HepG2 (cell line): Measurements from ENCODE around the gene TBC1D2B. TPM values are rescaled to one million over a fixed set of nuclear protein-coding genes. Genes with fewer than 3 reads are reported as not detected.

Source experiments
- GATAD2A ChIP-seq: IDR thresholded peaks from 2 replicates; pipeline ENCODE4 v1.6.1; 2016
- KLF9 ChIP-seq: IDR thresholded peaks from 2 replicates; pipeline ENCODE4 v1.6.1; 2016; ENCODE audit warnings: low read depth
- MAFK ChIP-seq, 2 experiments: IDR thresholded peaks in 1 of 2; conservative IDR thresholded peaks in 1 of 2; 2 replicates each; pipeline ENCODE4 v1.6.1; 2011; ENCODE audit warnings: improper control_type of control experiment in 2 of 2, low read length in 2 of 2
- MIER3 ChIP-seq: IDR thresholded peaks from 2 replicates; pipeline ENCODE4 v1.6.1; 2016; ENCODE audit warnings: missing compliant biosample characterization, borderline replicate concordance
- MTF1 ChIP-seq: sonication (generic); formaldehyde crosslinking; IDR thresholded peaks from 2 replicates; pipeline ENCODE4 v1.5.0; 2020; ENCODE audit warnings: missing genetic modification reagents
- PPARG ChIP-seq: conservative IDR thresholded peaks from 2 replicates; pipeline ENCODE4 v1.6.1; 2016; ENCODE audit warnings: missing biosample characterization, missing genetic modification reagents
- ZNF260 ChIP-seq: sonication (generic); formaldehyde crosslinking; IDR thresholded peaks from 2 replicates; pipeline ENCODE4 v1.4.0; 2020; ENCODE audit warnings: missing genetic modification reagents, low read depth, mild to moderate bottlenecking, borderline replicate concordance
- ZNF33A ChIP-seq: sonication (generic); formaldehyde crosslinking; IDR thresholded peaks from 2 replicates; pipeline ENCODE4 v1.5.1; 2020; ENCODE audit warnings: missing genetic modification reagents, mild to moderate bottlenecking, moderate library complexity, borderline replicate concordance
- ZNF644 ChIP-seq: IDR thresholded peaks from 2 replicates; pipeline ENCODE4 v1.6.1; 2016; ENCODE audit warnings: low read depth
- ZNF773 ChIP-seq: sonication (generic); formaldehyde crosslinking; IDR thresholded peaks from 2 replicates; pipeline ENCODE4 v1.4.0; 2020; ENCODE audit warnings: missing genetic modification reagents, borderline replicate concordance
- polyA plus RNA-seq, 8 experiments: library from polyadenylated mRNA; depleted of rRNA in 3 of 8; stranded (reverse) in 7 of 8; unstranded in 1 of 8; fragments of >200 nt; fragmentation: Illumina TruSeq in 4 of 8; extraction: Trizol in 4 of 8; gene quantifications; 2 replicates each; pipeline versions ENCODE4 v1.2.1 to v1.2.3, GENCODE V29; 2011 to 2016; ENCODE audit warnings: low read depth in 4 of 8, missing spikeins in 1 of 8, mixed read lengths in 1 of 8; ENCODE audit not compliant: insufficient read depth in 1 of 8
- total RNA-seq, 5 experiments: library from RNA; depleted of rRNA; stranded (reverse); fragments of >200 nt; fragmentation: Illumina TruSeq; extraction: Trizol; gene quantifications; 2 replicates each; pipeline ENCODE4 v1.2.3, GENCODE V29; 2016; ENCODE audit warnings: low read depth in 1 of 5
- TF ChIP-seq, protein P1 (sequence below): sonication (generic); formaldehyde crosslinking; IDR thresholded peaks from 2 replicates; pipeline ENCODE4 v1.4.0; 2020; ENCODE audit warnings: mild to moderate bottlenecking, low read depth, missing genetic modification reagents
- TF ChIP-seq, protein P2 (sequence below): IDR thresholded peaks from 2 replicates; pipeline ENCODE4 v1.4.0; 2020; ENCODE audit warnings: mild to moderate bottlenecking, missing genetic modification reagents
- TF ChIP-seq, protein P3 (sequence below): sonication (generic); formaldehyde crosslinking; IDR thresholded peaks from 2 replicates; pipeline ENCODE4 v1.4.0; 2020; ENCODE audit warnings: missing genetic modification reagents

Gene TBC1D2B
- total and polyA plus RNA-seq, 2 of the 13 experiments (the other 11 are each of a cell fraction or from before 2014, with no cell fraction given): 10.1 to 14.4 TPM

DNA sequence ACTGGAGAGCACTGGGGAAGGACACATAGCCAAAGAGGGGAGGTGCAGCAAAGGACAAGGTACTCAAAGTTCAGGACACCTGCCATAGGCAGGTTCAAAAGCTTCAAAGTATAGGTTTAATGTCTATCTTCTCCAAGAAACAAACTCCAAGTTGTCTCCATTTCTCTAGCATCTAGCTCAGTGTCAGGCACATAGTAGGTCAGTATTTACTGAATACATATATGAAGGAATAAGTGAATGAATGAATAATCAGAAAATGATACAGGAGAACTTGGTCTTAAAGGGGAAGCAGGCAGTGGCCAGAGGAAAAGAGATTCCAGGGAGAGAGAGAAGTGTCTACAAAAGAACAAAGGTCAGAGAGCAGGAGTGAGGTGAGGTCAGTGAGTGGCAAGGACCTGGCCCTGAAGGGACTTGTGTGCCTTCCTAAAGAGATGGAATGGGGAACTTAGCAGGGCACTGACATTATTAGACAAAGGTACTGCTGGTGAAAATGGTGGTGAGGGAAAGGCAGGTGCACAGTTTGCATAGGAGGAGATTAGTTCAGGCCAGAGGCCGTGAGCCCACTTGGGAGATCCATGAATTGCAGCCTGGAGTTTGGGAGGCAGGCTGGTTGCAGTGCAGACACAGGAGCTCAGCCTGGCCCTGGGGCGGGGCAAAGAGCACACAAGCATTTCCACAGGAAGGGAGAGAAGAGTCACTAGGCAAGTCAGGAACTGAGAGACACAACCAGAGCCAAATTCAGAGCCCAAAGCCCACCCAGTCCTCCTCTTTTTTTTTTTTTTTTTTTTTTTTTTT, 21.4 kb downstream of the TBC1D2B start (continued):
- TF ChIP-seq ZNF260 (no peak), ZNF773 (CRISPR knock-in tag) (no peak), MIER3 (no peak), PPARG (CRISPR knock-in tag) (no peak), ZNF33A (CRISPR knock-in tag) (no peak), MTF1 (CRISPR knock-in tag) (no peak), GATAD2A (CRISPR knock-in tag) (no peak), KLF9 (CRISPR knock-in tag) (no peak), MAFK (conservative IDR thresholded peaks at IDR 0.05 in 1 of 2, IDR thresholded peaks at IDR 0.05 in 1 of 2; ENCODE audit: low read length in 2 of 2) (no peak), ZNF644 (CRISPR knock-in tag) (peak; percentile 16; the same call in 1 of the 2 replicates)
- TF ChIP-seq, protein P1, sequence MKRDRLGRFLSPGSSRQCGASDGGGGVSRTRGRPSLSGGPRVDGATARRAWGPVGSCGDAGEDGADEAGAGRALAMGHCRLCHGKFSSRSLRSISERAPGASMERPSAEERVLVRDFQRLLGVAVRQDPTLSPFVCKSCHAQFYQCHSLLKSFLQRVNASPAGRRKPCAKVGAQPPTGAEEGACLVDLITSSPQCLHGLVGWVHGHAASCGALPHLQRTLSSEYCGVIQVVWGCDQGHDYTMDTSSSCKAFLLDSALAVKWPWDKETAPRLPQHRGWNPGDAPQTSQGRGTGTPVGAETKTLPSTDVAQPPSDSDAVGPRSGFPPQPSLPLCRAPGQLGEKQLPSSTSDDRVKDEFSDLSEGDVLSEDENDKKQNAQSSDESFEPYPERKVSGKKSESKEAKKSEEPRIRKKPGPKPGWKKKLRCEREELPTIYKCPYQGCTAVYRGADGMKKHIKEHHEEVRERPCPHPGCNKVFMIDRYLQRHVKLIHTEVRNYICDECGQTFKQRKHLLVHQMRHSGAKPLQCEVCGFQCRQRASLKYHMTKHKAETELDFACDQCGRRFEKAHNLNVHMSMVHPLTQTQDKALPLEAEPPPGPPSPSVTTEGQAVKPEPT: no peak
- TF ChIP-seq, protein P2, sequence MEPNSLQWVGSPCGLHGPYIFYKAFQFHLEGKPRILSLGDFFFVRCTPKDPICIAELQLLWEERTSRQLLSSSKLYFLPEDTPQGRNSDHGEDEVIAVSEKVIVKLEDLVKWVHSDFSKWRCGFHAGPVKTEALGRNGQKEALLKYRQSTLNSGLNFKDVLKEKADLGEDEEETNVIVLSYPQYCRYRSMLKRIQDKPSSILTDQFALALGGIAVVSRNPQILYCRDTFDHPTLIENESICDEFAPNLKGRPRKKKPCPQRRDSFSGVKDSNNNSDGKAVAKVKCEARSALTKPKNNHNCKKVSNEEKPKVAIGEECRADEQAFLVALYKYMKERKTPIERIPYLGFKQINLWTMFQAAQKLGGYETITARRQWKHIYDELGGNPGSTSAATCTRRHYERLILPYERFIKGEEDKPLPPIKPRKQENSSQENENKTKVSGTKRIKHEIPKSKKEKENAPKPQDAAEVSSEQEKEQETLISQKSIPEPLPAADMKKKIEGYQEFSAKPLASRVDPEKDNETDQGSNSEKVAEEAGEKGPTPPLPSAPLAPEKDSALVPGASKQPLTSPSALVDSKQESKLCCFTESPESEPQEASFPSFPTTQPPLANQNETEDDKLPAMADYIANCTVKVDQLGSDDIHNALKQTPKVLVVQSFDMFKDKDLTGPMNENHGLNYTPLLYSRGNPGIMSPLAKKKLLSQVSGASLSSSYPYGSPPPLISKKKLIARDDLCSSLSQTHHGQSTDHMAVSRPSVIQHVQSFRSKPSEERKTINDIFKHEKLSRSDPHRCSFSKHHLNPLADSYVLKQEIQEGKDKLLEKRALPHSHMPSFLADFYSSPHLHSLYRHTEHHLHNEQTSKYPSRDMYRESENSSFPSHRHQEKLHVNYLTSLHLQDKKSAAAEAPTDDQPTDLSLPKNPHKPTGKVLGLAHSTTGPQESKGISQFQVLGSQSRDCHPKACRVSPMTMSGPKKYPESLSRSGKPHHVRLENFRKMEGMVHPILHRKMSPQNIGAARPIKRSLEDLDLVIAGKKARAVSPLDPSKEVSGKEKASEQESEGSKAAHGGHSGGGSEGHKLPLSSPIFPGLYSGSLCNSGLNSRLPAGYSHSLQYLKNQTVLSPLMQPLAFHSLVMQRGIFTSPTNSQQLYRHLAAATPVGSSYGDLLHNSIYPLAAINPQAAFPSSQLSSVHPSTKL (CRISPR knock-in tag): peak; percentile 45; the same call in 1 of the 2 replicates
- TF ChIP-seq, protein P3, sequence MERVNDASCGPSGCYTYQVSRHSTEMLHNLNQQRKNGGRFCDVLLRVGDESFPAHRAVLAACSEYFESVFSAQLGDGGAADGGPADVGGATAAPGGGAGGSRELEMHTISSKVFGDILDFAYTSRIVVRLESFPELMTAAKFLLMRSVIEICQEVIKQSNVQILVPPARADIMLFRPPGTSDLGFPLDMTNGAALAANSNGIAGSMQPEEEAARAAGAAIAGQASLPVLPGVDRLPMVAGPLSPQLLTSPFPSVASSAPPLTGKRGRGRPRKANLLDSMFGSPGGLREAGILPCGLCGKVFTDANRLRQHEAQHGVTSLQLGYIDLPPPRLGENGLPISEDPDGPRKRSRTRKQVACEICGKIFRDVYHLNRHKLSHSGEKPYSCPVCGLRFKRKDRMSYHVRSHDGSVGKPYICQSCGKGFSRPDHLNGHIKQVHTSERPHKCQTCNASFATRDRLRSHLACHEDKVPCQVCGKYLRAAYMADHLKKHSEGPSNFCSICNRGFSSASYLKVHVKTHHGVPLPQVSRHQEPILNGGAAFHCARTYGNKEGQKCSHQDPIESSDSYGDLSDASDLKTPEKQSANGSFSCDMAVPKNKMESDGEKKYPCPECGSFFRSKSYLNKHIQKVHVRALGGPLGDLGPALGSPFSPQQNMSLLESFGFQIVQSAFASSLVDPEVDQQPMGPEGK: 0 out of 2 replicates have a peak, but pooled peaks have one; percentile 6
